CD4-positive, alpha-beta T cell (primary cell): Measurements from ENCODE around the gene SUMF1. TPM values are rescaled to one million over a fixed set of nuclear protein-coding genes. Genes with fewer than 3 reads are reported as not detected.

Source experiments
- ATAC-seq: fragments of 200-7000 bp; cut with Tn5 transposase; one replicate; pipeline ENCODE4 v1.10.0; 2022; ENCODE audit warnings: mild to moderate bottlenecking; ENCODE audit not compliant: poor library complexity
- CTCF ChIA-PET: fragments of 350-600 bp; sonication (Branson Sonifier 250); formaldehyde crosslinking; loops from one replicate; lab custom pipeline; 2021; ENCODE audit warnings: antibody characterized with exemption, inconsistent platforms; lab: Charles Lee
- POLR2A ChIA-PET: fragments of 350-600 bp; sonication (Branson Sonifier 250); formaldehyde crosslinking; loops from one replicate; lab custom pipeline; 2021; ENCODE audit warnings: antibody characterized with exemption, inconsistent platforms; lab: Charles Lee
- DNase-seq, 14 experiments: peaks; one replicate each; pipeline ENCODE4 v3.0.0-alpha.2; 2013 to 2020; ENCODE audit warnings: mixed read lengths in 2 of 14
- H3K27ac ChIP-seq, 2 donors: one replicate each; pipeline versions ENCODE4 v1.5.1 to v1.7.0; 2013; ENCODE audit warnings: low read length in 2 of 2, low read depth in 1 of 2, mild to moderate bottlenecking in 1 of 2
- H3K27me3 ChIP-seq, 2 experiments: 1 replicate in 1 of 2; 2 replicates in 1 of 2; pipeline versions ENCODE4 v1.6.1 to v1.7.0; 2013; ENCODE audit warnings: low read length in 2 of 2, control low read depth in 1 of 2, mild to moderate bottlenecking in 1 of 2, moderate library complexity in 1 of 2; ENCODE audit not compliant: insufficient read depth in 2 of 2, control insufficient read depth in 1 of 2
- H3K36me3 ChIP-seq: one replicate; pipeline ENCODE4 v1.6.1; 2013; ENCODE audit warnings: low read length, control low read depth; ENCODE audit not compliant: insufficient read depth
- H3K4me1 ChIP-seq: one replicate; pipeline ENCODE4 v1.6.1; 2013; ENCODE audit warnings: low read length, control low read depth; ENCODE audit not compliant: insufficient read depth
- H3K4me3 ChIP-seq: one replicate; pipeline ENCODE4 v1.5.1; 2013; ENCODE audit warnings: mild to moderate bottlenecking, low read length, moderate library complexity
- H3K9me3 ChIP-seq, 2 experiments: 1 replicate in 1 of 2; 2 replicates in 1 of 2; pipeline versions ENCODE4 v1.6.1 to v1.7.0; 2013; ENCODE audit warnings: low read length in 2 of 2, mild to moderate bottlenecking in 2 of 2, control low read depth in 1 of 2, moderate library complexity in 1 of 2; ENCODE audit not compliant: control insufficient read depth in 1 of 2, insufficient read depth in 1 of 2
- H3K27ac Mint-ChIP-seq: one replicate; pipeline ENCODE4 v1.8.0; 2020; ENCODE audit warnings: mixed read lengths
- H3K27me3 Mint-ChIP-seq: one replicate; pipeline ENCODE4 v1.8.0; 2021; ENCODE audit warnings: mixed read lengths
- H3K36me3 Mint-ChIP-seq: one replicate; pipeline ENCODE4 v1.8.0; 2021; ENCODE audit warnings: low read depth, mixed read lengths
- H3K4me1 Mint-ChIP-seq: one replicate; pipeline ENCODE4 v1.8.0; 2021; ENCODE audit warnings: low read depth, mixed read lengths
- H3K4me3 Mint-ChIP-seq: one replicate; pipeline ENCODE4 v1.8.0; 2020; ENCODE audit warnings: mild to moderate bottlenecking, mixed read lengths
- H3K9me3 Mint-ChIP-seq: one replicate; pipeline ENCODE4 v1.8.0; 2020; ENCODE audit warnings: mixed read lengths
- intact Hi-C, 2 experiments: fragments of 100-400 bp; cut with DNase I in 1 of 2; cut with micrococcal nuclease in 1 of 2; formaldehyde crosslinking; loops; one replicate each; pipeline versions ENCODE4 v1.15.1 to v1.9.0; 2023 to 2025; cut with DNase I, micrococcal nuclease
- total RNA-seq, 174 experiments: library from RNA in 2 of 174; stranded (reverse) in 2 of 174; gene quantifications; one replicate each; pipeline ENCODE4 v1.2.3 and lab custom pipeline; 2021 to 2026
- TF ChIP-seq, protein P1 (sequence below): fragments of 200-600 bp; IDR thresholded peaks from one replicate; pipeline ENCODE4 v1.8.0; 2022; ENCODE audit warnings: antibody characterized with exemption, mild to moderate bottlenecking

The SUMF1 gene
- total RNA-seq, 2 experiments from 2014 or later, result 7.0 to 8.1 TPM

DNA sequence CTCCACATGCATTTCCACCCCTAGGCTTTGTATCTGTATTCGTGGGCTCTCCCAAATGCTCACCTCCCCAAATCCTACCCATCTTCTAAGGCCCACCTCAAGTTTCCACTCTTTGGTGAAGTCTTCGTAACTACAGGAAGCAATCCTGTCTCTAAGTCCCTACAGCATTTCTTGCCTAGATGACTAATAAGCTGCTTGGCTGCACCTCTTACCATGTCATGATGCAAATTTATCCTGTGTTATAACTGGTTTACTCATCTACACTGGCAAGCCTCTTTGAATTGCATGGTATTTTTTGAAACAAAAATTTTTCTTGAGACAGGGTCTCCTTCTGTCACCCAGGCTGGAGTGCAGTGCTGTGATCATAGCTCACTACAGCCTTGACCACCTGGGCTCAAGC is 90.6 kb downstream of the SUMF1 start:
- peaks cover 13% of the 10 kb centered on the region for H3K36me3 ChIP-seq
- ATAC-seq, result no peak

DNA sequence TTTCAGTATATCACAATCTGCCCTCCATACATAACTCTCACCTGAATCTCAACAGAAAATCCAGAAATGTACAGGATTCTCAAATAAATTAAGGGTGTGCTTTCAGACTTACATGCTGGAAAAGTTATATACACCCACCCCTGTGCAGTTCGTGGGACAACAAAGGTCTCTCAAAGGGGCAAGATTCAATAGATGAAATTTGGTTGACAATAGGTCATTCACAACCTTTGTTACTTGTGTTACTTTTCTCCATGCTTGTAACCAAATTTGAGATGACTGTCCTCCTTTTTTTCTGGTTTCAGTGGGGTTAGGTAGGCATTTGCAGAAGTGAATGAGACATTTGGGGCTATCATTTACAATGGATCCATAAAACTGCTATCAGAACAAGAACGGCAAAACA is 91.2 kb downstream of the SUMF1 start:
- peaks cover 0 to 9% of the 10 kb centered on the region in 2 experiments for H3K9me3 ChIP-seq
- ChIA-PET CTCF (no interaction called here), POLR2A (no interaction called here)
- ATAC-seq (no peak), DNase-seq (no peak)
- H3K27me3 ChIP-seq, result no peaks in the 10 kb centered on the region
- H3K4me3 ChIP-seq, result no peak overlapping the region
- H3K27ac ChIP-seq, result no peak overlapping the region
- H3K27ac Mint-ChIP-seq, result no peak overlapping the region
- no peaks in the 10 kb centered on the region for H3K4me1 Mint-ChIP-seq
- H3K4me3 Mint-ChIP-seq, result no peak overlapping the region
- H3K36me3 ChIP-seq, result peaks cover 13% of the 10 kb centered on the region
- H3K27me3 Mint-ChIP-seq, result no peaks in the 10 kb centered on the region
- intact Hi-C loops, result no loop called here
- H3K36me3 Mint-ChIP-seq, result peaks cover 90% of the 10 kb centered on the region
- peaks cover 14% of the 10 kb centered on the region for H3K9me3 Mint-ChIP-seq
- TF ChIP-seq, protein P1, sequence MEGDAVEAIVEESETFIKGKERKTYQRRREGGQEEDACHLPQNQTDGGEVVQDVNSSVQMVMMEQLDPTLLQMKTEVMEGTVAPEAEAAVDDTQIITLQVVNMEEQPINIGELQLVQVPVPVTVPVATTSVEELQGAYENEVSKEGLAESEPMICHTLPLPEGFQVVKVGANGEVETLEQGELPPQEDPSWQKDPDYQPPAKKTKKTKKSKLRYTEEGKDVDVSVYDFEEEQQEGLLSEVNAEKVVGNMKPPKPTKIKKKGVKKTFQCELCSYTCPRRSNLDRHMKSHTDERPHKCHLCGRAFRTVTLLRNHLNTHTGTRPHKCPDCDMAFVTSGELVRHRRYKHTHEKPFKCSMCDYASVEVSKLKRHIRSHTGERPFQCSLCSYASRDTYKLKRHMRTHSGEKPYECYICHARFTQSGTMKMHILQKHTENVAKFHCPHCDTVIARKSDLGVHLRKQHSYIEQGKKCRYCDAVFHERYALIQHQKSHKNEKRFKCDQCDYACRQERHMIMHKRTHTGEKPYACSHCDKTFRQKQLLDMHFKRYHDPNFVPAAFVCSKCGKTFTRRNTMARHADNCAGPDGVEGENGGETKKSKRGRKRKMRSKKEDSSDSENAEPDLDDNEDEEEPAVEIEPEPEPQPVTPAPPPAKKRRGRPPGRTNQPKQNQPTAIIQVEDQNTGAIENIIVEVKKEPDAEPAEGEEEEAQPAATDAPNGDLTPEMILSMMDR, result no peak
- no peaks in the 10 kb centered on the region for H3K4me1 ChIP-seq

More for the DNA sequence above, 90.6 kb downstream of the SUMF1 start:
- no peak for DNase-seq
- H3K4me1 Mint-ChIP-seq, result no peaks in the 10 kb centered on the region
- no peak overlapping the region for H3K27ac ChIP-seq
- no peak overlapping the region for H3K27ac Mint-ChIP-seq
- TF ChIP-seq, protein P1, result no peak
- POLR2A ChIA-PET, result no interaction called here
- H3K4me1 ChIP-seq, result no peaks in the 10 kb centered on the region
- CTCF ChIA-PET, result no interaction called here
- H3K27me3 ChIP-seq, result no peaks in the 10 kb centered on the region
- peaks cover 0 to 9% of the 10 kb centered on the region in 2 experiments for H3K9me3 ChIP-seq
- no peaks in the 10 kb centered on the region for H3K27me3 Mint-ChIP-seq
- no peak overlapping the region for H3K4me3 ChIP-seq
- peaks cover 14% of the 10 kb centered on the region for H3K9me3 Mint-ChIP-seq
- H3K36me3 Mint-ChIP-seq, result peaks cover 89% of the 10 kb centered on the region
- H3K4me3 Mint-ChIP-seq, result no peak overlapping the region
- intact Hi-C loops, result no loop called here

DNA sequence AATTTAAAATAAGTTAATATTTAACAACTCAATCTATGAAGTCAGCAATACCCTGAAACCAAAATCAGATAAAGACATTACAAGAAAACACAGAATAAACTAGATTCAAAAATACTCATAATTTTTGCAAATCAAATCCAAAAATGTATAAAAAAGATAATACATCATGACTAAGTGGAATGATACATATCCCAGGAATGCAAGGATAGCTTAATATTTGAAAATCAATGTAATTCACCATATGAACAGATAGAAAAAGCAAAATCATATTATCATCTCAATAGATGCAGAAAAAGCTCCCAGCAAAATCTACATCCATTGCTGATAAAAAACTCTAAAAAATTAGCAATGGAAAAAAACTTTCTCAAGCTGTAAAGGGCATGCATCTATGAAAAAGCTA is 93.4 kb downstream of the SUMF1 start:
- intact Hi-C loops, result no loop called here
- Histone ChIP-seq H3K27ac (no peak overlapping the region), H3K36me3 (peaks cover 16% of the 10 kb centered on the region), H3K27me3 (no peaks in the 10 kb centered on the region), H3K9me3 (peaks cover 0 to 9% of the 10 kb centered on the region in 2 experiments), H3K4me3 (no peak overlapping the region), H3K4me1 (no peaks in the 10 kb centered on the region)
- Mint-ChIP-seq H3K9me3 (peaks cover 5% of the 10 kb centered on the region), H3K27me3 (no peaks in the 10 kb centered on the region), H3K36me3 (peaks cover 81% of the 10 kb centered on the region), H3K4me3 (no peak overlapping the region), H3K27ac (no peak overlapping the region), H3K4me1 (no peaks in the 10 kb centered on the region)
- no peak for ATAC-seq
- no peak for DNase-seq
- CTCF ChIA-PET, result interaction anchor here (2.0 kb wide), 1 partner anchor 23 kb away, joined by 5 read pairs; no protein-coding TSS in a partner anchor
- POLR2A ChIA-PET, result interaction anchor here (0.5 kb wide), 1 partner anchor 100 kb away, joined by 3 read pairs; no protein-coding TSS in a partner anchor
- TF ChIP-seq, protein P1, result no peak
